GM19025 (cell line): ENCODE results near the gene SLCO2A1.

Experiments
- ATAC-seq: cut with Tn5 transposase; IDR thresholded peaks from one replicate; pipeline ENCODE4 v1.9.1; 2021; ENCODE audit warnings: mild to moderate bottlenecking, low read depth, moderate library complexity; ENCODE audit not compliant: unreplicated experiment

The SLCO2A1 gene

DNA sequence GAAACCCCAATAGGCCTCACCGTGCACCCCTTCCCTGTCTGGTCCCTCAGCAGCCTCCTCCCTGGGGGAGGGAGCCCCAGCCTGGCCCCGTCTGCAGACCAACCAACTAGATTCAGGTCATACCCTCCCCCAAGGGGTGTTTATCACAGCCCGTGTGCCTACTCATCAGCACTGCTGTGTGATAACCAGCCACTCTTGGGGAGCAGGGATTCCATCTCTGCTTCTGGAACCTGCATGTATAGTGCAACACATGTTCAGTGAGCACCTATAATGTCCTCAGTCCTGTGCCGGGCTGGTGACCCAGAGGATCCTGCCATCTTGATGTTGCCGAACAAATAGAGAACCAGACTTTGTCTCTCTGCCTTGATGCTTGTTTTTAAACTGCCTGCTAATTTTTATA is 6.6 kb upstream of the SLCO2A1 start:
- no peak for ATAC-seq

DNA sequence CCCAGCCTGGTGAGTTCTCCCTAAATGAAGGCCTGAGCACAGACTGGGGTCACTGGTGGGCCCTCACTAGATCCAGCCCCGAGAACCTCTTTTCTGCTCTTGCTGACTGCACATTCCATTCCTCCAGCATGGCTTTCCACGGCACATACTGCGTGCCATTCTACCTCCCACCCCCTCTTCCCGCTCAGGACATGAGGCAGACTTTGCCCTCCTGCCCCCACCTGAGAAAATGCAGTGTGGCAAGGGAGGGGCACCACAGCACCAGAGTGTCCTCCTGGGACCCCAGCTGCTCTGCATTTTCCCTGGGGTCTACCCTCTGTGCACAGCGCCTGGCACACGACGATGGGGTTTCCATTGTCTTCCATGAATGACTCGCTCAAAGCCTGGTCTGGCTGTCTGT is 6.1 kb upstream of the SLCO2A1 start:
- ATAC-seq: no peak

DNA sequence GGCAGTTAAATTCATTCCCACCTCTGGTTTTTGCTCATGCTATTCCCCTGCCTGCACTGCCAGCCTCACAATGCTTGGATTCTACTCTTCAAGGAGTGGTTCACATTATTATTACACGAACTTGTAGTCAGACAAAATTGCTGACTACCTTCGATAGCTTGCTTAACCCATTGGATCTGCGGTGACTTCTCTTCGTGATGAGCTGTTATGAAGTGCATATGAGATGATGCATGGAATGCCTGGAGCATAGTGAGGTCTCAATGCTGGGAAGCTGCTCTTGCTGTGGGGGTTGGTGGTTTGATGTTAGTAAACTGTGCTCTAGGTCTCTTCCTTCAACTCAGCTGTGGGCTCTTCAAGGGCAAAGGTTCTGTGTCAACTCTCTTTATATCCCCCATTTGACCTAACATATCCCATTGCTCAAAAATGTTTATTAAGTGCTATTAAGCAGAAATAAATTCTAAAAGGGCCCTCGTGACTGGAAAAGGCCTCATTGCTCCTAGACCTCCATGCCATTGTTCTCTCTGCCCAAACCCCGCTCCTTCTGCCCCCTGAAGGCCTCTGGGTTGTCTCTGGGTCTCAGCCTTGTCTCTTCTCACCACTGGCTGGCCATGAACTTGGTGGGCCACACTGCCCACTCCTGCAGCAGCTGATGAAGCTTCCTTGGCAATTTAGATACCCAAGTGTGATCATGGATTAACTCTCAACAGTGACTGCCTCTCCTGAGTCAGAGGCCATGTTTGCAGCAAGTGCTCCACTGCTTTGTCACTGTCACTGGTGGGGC is 4.5 kb upstream of the SLCO2A1 start:
- no peak for ATAC-seq

DNA sequence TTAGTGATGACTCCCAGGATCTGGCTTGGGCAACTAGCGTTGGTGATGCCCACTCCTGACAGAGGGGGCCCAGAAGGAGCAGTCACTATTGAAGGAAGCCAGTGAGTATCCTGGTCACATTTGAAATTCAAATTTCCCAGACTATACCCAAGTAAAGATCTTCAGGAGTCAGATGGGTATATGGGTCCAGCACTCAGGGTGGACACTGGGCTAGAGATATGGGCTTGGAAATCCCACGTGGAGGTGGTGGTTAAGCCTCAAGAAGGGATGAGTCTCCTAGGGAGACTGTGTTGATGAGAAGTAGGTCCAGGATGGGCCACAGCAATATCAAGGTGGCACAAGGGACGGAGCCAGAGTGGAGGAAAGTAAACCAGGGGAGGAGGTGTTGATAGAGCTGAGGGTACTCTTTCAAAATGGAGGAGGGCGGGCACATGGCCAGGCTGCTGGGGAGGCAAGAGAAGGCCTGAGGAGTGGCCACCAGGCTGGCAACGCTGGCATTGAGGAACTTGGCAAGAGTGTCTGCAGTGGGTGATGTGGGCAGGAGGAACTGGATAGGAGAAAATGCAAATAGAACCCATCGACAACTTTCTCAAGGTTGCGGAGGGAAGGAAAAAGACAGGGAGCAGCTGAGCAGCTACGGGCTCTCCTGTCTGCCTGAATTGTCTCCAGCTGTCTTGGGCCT is 3.7 kb upstream of the SLCO2A1 start:
- no peak for ATAC-seq

DNA sequence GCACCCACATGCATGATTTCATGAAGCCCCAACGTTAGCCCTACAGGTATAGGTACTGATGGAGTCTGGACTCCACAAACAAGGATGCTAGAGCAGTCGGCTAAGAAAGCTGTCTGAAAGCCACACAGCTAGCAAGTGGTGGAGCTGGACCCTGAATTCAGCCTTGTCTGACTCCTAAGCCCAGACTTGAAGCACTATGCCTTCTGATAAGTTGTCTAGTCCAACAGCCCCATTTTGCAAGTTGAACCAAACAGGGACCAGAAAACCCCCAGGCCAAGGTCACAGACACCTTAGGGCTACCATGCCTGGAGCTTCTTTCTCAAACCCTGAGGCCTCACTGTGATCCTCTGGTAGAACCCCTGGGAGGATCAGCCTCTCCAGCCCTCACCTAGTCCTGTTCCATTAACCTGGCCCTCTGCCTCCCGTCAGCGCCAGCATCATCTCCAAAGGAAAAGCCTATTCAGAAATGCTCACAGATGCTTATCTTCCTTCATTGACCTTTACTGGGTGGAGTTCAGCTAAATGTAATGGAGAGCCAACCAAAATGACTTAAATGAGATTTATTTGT is 1.7 kb upstream of the SLCO2A1 start:
- no peak for ATAC-seq

DNA sequence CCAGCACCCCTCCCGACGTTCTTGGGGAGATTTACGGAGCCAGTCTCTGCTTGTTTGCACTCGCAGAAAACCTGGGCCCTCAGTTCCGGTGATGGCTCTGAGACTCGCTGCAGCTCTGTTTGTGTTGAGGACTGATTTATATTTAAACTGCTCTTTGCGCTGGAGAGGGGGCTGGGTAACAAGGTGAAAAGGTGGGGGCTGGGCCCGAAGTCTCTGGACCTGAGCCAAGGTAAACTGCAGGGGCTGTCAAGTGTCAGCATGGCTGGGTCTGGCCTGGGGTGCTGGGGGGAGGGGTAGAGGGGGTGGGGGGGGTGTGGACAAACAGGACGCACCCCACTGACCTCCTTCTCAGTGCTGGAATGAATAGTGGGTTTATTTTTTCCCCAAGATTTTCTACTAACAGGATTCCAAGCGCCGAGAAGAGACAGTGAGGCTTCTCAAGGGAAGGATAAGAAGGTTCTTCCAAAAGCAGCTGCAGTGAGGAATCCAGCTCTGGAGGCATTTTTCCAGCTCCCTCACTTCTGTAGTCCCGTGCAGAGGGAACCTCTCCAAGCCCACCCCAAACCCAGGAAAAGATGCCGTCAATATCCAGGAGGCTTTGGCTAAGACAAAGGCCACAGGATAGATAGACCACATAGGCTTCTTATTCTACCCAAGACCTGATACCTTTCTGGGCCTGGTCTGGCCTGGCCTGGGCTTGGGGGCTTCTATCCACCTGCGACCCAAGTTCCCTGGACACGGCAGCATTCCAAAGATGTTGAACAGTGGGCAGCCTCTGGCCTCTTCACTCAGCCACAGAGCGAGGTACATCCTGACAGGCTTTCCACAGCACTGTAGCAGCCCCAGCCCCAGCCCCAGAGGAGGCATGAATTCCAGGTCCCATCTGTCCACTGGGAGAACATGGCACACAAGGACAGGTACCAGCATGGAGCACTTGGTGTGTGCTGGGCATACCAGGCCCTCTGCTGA is 938 bp upstream of the SLCO2A1 start:
- ATAC-seq: no peak

DNA sequence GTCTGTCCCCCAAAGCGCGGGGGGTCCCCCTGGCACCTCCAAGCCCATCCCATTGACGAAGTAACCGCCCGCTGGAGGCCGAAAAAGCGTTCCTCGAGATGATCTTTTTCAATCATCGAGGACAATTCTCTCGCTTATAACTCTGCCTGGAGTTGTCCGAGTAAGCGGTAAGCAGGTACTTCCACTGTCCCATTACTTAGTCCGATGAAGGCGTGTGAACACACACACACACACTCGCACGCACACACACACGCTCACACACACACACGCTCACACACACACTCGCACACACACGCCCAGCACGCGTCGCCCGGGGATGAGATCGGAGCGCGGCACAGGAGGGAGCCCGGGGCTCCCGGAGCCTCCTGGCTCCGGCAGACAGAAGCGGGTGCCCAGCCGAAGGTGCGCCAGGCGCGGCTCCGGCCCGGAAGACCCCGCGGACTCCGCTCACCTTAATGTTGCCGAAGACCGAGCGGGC is 430 bp downstream of the SLCO2A1 start:
- ATAC-seq: no peak

DNA sequence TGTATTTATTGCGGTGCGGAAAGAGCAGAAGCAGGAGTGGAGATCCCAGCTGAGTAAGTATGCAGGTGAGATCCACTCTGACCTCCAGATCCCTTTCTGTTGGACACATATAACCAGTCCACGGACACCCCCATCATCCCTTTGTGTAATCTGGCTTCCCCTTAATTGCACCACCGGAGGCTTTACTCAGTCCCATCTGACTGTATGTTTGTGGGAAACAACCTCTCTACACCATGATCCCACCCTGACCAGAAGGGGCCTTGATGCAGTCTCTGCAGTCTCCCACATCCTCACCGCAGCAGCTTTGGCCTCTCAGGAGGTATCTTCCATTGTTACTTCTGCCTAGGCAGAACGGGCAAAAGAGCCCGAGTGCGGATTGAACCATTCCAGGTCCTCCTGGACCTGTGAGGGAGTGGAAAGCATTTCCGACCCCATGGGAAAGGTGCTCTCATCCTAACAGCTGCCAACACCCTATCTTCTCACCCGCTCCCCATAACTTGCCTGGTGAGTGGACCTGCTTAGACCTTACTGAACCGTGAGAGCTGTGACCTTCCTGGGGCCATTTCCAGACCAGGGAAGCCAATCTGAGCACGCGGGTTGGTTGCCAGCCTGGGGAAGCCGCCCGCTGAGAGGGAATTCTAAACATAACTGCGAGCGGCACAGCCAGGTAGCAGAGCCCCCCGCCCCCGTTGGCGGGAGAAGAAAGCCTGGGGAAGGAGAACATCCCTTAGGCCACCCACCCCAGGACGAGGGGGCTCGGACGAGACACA is 1.1 kb downstream of the SLCO2A1 start:
- no peak for ATAC-seq

DNA sequence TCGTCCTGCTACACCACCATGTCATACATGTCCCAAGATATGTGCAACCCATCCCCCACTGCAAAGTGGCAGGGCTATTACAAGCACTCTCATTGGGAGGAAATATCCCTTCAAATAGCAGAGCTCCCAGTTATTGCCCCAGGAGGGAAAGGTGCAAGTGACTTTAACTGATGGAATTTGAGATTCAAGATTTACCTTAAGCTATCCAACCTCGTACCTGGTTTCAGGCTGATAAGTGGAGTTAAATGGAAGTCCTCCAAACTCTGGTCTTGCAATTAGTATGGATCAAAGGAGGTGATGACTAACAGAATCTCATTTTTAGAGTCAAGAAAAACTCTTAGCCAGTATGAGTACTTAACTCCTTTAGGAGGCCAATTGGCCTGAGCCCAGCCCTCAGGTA is 2.1 kb downstream of the SLCO2A1 start:
- no peak for ATAC-seq

DNA sequence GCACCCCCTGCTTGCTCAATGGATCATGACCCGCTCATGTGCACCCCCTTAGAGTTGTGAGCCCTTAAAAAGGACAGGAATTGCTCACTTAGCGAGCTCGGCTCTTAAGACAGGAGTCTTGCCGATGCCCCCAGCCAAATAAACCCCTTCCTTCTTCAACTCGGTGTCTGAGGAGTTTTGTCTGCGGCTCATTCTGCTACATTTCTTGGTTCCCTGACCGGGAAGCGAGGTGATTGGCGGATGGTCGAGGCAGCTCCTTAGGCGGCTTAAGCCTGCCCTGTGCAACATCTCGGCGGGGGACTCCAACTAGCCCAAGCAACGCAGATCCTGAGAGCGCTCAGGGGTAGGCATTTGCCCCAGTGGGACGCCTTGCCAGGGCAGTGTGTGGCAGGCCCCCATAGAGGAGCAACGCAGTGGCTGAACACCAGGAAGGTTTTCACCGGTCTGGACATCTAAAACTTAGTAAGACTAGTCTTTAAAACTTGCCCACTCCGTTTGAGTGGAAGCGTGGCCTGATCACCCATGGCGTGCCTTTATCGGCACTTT is 9.5 kb downstream of the SLCO2A1 start:
- no peak for ATAC-seq

DNA sequence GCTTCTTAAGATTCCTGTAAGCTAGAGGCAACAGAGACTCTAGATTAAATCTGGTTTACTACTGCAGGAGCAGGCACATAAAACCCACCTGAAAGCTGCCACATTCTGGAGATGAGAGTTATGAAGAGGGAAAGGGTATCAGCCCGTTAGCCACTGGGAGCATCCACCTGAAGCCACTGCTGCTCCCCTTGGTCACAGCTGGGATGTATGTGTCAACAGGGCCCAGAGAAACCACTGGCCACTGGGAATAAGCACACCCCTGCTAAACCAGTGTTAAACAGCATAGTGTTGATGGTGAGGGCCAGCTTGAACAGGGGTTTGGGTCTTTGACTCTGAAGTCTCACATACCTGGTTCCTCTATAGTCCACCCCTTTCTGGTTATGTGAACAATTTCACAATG is 10.9 kb downstream of the SLCO2A1 start:
- no peak for ATAC-seq

DNA sequence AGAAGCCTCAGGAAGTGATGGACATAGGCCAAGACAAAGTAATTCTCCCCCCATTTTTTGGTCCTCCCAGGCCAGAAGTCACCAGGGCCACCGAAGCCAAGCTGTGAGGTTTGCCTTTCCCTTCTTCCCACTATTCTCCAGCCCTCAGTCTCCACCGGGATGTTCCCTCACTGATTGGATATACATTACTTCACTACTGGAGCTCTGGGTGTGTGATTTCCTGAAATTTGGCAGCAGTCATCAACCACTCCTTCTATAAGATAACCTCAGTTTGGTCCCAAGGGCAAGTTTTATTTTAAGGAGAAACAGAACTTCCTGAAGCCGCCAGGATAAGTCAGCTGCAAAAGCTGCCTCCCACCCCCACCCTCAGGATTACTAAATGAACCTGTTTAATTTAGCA is 11.3 kb downstream of the SLCO2A1 start:
- ATAC-seq: no peak

DNA sequence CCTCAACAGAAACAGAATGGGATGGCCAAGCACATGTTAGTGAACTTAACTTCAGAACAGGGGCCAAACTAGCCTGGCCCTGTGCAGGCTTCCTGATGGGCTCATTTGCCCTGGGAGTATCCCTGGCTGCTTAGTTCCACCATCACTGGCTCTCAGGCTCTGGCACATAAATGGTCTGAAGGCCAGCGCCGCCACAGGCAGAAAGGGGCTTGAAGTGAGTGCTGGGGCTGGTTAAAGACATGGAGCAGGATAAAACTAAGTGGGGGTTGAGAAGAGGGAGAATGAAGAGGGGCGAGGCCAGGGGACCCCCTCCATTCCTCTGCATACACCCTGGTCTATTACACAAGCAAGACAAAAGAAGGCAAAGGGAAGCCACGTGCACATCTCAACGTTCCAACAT is 12.2 kb downstream of the SLCO2A1 start:
- no peak for ATAC-seq

DNA sequence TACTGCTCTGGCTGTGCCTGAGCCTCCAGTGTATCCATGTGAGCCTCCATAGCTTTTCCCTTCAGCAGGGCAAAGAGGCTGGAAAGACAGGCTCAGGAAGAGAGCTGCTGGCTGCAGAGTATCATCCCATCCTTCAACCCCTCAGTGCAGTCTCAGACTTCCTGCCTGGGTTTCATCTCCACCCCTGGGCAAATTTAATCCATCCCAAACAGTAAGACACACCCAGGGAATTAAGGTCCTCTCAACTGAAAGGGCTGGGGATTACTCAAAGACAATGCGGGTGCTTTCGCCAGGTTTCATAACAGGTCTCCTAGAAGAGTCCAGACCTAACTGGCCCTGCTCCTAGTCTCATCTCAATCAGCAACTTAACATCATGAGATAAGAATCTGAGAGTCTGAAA is 15.5 kb downstream of the SLCO2A1 start:
- no peak for ATAC-seq

DNA sequence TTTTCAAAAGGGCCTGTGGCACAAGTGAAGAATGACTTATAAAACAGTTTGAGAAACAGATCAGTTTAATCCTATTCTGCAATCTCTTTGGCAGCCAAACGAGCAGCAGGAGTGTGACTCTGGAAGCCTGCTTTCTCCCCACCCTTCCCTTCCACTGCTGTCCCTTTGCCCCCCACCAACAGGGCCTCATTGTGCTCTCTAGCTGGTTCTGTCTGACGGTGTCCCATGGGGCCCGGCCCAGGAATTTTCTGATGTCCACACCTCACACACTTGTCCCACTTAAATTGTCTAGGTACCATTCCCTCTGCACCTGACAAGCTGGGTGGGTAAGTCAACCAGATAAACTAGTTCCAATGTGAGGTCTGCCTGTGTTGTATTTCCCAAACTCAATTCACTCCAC is 16.4 kb downstream of the SLCO2A1 start:
- ATAC-seq: no peak

DNA sequence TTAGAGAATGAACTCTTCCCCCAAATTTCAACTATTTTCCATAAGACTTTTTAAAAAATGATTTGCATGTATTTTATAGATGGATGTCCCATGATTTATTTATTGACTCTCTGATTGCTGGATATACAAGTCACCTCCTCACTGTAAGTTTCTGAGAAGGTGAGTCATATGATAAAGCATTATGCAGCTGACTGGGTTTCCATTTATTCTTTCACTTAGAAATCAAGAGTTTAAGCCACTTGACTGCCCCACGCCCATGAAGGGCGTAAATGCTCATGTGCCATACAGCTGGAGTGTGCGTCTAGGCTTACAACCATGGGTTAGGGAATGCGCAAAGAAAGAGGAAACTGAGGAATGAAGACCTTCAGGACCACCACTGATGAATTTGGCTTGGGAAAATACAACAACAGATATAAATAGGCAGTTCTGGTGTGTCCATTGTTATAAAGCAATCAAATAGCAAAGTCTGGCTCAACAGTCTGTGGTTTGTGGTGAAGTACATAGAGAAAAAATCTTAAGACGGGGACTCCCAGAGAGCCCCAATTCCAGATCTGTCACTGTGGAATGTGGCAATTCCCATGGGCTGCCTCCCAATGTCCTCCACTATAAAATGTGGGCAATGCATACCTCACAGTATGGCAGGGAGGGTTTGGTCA is 20.3 kb downstream of the SLCO2A1 start:
- ATAC-seq: no peak

DNA sequence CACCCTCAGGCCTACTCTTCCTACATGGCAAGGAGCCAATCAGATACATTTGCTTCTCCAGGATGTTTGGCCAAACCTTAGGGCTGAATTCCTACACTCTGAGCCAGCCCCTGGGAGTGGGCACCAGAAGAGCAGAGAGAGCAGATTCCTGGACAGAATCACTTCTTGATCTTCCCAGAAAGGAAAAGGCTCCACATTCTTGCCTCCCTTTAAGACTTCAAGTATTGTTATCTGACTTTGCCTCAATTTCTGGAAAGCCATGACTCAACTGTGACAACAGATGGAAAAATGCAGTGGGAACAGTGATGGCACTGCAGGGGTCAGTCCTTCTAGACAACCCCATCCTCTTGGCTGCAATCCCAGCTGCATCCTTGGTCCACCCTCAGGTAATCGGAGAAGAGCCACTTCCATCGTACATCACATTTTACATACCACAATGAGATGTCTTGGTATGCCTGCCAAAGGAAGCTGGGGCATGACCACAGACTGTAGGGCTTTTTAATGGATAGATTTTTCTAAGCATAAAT is 21.0 kb downstream of the SLCO2A1 start:
- ATAC-seq: no peak

DNA sequence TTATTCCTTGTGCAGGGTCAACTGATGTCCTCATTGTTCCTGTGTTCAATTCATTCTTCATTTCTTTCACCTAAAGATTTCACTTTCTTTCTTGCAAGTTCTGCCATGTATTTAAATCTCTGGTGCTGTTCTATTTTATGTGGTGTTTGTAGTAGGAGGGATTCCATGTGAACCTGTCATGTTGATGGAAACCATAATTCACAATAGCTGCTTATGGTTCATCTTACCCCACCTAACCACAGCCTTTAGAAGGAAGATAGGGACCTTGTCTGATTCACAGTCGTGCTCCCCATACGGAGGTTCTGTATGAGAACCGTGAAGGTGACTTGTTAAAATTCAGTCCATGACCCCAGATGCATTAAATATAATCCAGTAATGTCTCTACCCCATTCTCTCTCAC is 21.9 kb downstream of the SLCO2A1 start:
- no peak for ATAC-seq

DNA sequence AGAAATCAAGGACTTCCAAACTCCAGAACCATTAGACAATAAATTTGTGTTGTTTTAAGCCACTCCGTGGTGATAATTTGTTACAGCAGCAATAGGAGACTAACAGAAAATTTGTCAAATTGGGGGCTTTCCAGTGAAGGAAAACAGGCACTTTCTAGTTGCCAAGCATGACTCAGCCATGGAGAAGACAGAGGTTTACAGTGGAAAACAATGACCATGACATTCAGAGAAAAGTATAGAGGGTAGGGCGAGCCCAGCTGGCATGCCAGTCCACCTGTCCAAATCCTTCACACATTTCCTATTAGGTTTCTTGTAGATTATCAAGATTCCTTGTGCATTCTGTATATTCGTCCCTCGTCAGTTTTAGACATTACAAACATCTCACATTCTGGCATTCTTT is 24.9 kb downstream of the SLCO2A1 start:
- ATAC-seq: no peak
